ENCODE data around the gene POC1A.
A peak's percentile ranks its signal among the peaks of the same experiment; 100 is the strongest.
"Not testable (repeated sequence)": the region's sequence is repeated elsewhere in the genome, so short reads cannot be mapped to it uniquely, and the experiment has no call there.

The POC1A gene

DNA sequence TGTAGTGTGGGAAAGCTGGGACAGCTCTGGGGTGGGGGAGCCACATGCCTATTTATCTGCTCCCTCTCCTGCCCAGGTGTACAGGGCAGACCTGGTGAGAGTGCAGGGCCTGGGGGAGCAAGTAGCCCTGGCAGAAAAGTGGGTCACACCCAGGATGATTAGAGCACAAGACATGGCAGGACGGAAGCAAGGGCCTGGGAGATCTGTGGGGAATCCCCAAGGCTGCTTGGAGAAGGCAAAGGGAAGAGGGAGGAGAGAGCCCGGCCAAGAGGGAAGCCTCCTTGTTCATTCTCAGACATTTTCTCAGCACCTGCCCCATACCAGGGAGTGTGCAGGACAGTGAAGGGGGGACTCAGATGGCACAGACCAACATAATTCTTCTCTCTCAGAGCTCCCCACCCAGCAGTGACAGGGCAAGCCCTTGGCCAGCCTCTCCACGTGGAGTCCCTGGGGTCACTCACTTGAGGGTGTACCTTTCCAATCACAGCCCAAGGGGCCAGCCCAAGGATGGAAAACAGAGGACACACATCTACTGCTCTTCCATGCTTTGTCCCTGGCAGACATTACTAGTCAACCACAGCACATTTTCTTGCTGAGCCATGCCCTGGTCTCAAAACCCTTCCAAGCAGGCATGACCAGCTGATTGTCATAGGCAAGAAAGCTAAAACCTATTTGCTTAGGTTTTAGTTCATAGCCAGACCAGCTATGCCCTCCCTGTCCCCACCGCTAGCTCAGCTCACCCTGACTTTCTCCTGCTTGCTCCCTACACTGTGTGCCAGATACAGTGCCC, 92.9 kb downstream of the POC1A start:
- no peak for DNase-seq

DNA sequence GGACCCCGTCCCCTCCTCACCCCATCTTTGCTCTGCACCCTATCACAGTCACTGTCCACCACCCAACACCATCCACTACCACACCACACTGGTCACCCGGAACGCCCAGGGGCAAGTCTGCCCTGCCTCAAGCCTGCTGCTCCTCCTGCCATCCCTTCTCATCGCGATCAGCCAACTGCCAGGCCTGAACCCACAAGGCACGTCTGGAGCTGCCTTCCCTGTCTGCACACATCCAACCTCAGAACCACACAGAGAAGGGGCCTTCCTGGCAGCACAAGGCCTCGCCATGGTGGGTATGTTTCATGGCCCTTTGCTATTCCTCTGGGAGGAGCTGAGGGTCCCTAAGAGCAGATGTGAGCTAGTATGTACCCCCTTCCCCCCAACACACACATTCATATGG, 94.4 kb downstream of the POC1A start:
- DNase-seq: no peak

DNA sequence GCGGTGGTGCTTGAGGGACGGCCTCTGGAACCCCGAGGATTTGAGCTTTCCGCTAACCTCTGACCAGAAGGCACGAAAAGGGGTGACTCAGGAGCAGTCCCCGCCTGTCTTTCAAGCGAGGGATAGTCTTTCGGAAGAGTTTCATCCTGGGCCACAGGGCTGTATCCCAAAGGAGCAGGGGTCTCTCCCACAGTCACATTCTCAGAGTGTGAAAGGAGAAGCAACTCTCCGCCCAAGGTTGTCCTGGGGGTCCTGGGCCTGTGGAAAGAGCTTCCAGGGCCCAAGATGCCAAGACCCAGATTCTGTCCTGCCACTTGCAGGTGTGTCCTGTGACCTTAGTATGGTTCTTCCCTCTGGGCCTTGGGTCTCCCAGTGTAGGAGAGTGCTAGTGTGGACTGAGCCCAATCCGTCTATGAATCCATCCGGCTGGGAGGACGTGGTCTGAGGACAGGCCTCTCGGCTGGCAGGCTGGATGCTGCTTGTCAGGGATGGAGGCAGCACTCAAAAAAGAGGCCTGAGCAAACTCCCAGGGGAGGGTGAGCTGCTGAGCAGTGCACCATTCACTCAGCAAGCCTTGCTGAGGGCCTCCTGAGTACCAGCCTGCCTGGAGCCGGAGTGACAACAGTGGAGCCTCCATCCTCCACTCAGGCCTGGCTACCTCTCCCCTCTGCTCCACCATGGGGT, 96.3 kb downstream of the POC1A start:
- no peak for DNase-seq

DNA sequence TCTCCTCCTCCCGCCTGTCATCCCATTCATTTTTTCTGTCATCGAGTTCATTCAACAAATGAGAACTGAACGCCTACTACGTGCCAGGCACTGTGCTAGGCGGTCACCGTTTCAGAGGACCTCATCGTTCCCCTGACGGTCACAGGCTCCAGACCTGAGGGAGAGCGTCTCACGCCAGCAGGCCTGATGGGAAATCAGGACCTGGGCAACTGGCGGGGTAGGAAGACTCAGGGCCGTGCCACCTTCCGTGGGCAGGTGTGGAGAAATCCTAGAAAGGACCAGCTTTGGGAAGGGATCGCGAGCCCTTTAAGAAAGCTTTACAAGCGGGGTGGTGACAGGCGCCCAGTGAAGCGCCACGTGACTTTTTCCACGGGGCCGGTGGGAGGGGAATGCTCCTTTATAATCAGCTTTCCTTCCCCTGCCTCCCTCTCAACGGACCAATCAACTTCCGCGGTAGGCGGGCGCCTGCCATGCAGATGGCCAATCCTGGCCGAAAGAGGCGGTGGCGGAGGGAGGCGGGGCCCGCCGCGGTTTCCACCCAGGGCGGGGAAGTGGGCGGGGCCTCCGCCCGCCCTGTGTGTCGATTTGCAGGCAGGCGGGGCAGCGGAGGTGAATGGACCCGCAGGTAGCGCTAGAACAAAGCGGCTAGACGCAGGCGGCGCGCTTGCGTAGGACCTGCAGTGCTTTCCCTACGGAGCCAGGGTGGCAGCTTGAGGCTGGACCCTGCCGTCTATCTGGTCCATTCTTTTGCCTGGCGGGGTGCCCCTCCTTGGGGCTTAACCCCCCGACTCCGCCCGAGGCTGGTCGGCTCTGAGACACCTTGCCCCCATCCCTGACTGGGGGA, 97.0 kb downstream of the POC1A start:
- DNase-seq: peak; percentile 100

DNA sequence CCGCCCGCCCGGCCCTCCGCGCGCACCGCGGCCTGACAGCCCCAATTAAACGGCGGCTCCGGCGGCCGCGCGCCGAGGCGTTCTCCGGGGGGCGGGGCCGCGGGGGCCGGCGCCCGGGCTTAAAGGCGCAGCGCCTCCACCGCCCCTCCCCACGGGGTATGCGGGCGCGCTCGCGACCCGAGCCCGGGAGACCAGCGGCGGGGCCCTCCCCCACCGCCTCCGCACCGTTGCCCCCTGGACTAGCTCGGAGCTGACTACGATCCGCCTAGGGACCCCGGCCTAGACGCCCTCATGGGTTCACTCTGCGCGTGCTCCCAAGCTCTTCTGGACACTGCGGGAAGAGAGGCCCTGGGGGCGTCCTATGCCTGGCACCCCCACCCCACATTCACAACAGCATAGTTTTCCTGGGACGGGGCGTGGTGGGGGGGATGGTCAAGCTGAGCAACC, 97.7 kb downstream of the POC1A start, which contains the start of gene DUSP7:
TSS of gene DUSP7 (minus strand) at position 51 of the 447 bp plus-strand sequence. CDS start 205 bp downstream, outside the sequence.
- DNase-seq: peak; percentile 84

DNA sequence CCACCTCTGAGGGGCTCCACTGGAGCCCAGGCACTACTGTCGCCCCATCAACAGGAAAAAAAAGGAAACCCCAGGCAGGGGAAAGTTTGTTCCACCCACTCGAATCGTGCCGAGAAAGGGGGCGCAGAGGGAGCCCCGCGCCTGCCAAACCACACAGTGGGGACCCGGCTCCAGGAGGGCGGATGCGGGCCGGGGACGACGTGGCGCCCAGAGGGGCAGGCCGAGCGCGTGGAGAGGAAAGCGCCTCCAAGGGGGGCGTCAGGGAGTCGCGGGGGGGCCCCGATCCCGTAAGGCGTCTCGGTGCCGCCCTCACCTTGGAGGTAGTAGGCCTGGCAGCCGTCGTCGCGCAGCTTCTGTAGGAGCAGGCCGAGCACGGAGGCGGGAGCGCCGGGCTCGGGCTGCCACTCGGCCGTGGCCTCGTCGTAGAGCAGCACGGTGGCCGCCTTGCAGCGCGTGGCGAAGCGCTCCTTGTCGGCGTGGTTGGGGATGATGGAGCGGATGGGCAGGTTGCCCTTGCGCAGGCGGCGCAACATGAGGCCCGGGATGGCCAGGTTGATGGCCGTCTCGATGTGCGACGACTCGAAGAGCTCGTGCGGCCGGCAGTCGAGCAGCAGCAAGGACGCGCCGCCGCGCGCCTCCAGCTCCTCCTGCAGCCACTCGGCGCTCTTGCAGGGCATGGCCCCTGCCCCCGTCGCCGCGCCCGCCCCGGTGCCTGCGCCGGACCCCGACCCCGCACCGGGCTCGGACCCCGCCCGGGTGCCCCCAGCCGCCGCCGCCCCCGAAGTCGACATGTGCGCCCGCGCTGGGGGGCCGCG, 98.5 kb downstream of the POC1A start:
- peak; percentile 58 for DNase-seq

DNA sequence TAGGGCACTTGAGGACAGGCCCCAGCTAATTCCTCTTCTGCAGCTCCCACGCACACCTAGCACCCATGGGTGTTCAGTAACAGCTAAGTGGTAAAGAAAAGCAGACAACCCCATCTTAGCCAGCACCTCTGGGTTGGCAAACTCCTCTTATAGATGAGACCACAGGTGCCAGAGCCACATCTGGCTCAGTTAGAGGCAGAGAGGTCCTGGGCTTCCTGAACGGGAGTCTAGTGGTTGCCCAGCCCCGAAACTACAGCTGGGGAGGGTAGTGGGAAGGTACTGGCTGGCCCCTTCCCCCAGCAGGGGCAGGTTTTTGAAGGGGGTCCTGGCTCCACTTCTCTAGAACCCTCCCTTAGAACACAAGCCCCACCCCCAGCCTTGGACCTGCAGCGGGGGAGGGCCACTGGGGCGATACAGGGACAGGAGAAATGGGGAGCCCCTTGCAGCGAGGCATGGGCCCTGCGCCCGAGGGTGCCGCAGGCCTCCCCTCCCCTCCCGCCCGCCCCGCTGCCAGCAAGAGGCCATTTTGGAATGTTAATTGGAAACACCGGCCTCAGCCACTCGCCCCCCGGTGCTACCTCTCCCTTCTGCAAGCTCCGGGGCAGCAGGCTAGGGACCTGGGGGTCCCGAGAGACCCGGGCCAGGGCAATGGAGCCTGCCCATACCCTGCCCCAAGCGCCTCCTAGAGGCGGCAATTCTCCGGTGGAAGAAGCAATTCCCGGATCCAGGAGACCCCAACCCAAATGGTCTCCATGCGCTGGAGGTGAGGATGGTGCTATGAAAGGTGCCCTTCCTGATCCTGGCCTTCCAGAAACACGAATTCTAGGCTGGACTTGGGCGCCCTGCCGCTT, 99.3 kb downstream of the POC1A start:
- peak; percentile 29 for DNase-seq

DNA sequence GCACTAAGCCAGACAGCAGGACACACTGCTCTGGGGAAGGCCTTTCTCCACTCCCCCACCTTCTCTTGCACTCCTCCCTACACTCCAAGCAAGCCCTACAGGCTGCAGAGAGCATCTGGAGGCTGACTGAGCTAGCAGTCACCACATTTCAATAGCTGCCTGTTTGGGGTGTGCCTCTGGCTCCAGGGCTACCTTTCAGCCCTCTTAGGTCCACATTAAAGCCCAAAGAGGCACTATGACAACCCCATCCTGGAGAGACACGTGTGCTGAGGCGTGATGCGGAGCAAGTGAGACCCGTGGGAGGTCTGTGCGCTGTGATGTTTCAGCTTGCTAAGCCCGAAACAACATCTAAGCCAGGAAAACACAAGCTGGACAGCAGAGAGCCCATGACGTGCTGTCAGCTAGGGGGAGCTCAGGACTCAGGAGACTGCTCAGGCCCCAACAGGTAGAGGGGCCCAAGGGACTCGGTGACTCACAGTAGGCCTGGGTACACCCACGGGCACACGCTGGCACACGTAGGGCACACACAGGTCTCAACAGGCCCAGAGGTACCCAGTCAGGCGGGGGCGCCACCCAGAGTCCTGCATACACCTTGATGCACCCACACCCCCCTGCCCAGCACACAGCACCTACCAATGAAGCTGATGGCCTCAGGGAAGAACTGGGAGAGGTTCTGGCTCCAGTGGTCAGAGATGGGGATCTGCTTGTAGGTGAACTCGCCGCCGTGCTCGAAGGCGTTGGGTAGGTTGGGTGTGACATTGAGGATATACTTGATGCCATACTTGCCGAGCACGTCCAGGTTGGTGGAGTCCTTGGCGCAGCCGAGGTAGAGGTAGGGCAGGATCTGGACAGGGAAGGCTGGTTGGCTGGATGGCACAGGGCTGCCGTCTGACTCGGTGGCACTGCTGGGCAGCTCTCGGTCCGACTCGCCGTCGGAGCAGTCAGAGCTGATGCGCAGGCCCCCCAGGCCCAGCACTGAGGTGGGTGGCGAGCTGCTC, 100.6 kb downstream of the POC1A start:
- peak; percentile 65 for DNase-seq

DNA sequence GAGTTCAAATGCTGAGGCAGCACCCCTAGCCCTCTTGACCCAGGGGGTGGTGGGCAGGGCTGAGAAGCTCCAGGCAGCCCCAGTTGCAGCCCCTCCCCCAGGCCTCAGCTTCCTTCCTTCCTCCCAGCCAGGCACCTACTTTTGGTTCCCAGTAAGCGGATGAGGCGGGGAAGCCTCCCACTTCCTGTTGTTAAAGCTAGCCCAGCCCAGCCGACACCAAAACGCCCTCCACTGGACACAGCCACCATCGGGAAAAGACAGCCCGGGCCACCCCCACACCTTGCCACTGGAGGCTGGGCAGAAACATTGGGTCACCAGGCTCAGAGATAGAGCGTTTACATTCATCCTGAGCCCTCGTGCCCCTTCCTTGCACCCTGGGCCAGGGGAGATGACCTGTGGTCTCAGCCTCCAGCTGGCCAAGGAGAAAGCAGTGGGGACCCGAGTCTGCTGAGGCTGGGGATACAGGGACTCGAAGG, 101.4 kb downstream of the POC1A start:
- DNase-seq: peak; percentile 61

DNA sequence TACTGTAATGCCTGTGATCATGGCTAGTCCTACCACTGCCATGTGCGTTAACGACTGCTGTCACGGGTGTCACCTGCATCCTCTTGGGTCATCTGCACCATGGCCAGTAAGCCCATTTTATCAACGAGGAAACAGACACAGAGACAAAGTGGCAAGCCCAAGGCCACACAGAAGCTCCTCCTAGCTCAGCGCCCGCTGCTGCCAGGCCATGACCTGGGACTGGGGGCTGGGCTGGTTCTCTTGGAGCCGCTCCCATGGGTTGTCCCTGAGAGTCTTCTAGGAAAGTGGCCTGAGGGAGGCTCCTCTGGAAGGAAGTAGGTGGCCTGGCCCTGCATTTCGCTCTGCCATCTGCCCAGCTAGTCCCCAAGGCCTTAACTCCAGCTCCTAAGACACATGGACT, 102.8 kb downstream of the POC1A start:
- DNase-seq: no peak

DNA sequence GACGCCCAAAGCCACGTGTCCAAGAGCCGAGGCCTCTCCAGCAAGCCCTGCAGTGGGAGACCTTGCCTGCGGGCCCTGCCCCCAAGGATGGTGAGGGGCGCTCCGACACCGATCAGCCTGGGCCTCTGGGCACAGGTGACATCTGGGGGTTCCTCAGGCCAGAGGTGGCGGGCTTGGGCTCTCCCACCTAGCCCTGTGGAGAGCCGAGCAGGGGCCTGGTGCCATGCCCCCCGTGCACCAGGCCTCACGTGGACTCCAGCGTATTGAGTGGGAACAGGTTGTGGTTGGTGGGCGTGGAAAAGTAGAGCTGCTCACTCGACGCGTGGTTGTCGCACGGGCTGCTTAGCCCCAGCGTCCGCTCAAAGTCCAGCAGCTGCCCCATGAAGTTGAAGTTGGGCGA, 103.7 kb downstream of the POC1A start:
- DNase-seq: no peak

DNA sequence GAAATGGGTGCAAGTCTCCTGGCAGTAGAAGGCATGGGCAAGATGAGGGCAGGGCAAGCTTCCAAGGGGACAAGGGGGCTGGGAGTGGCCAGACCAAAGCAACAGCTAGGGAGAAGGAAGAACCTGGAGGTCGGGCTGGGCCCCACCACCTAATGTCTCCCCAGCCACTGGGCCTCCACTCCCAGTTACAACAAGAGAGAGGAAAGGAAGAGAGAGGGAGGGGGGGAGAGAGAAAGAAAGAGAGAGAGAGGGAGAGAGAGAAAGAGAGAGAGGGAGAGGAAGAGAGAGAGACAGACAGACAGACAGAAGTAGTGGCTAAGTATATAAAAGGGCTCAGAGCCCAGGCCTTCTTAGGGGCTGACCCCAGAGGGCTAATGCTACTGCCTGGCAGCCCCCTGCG, 104.7 kb downstream of the POC1A start:
- DNase-seq: no peak

DNA sequence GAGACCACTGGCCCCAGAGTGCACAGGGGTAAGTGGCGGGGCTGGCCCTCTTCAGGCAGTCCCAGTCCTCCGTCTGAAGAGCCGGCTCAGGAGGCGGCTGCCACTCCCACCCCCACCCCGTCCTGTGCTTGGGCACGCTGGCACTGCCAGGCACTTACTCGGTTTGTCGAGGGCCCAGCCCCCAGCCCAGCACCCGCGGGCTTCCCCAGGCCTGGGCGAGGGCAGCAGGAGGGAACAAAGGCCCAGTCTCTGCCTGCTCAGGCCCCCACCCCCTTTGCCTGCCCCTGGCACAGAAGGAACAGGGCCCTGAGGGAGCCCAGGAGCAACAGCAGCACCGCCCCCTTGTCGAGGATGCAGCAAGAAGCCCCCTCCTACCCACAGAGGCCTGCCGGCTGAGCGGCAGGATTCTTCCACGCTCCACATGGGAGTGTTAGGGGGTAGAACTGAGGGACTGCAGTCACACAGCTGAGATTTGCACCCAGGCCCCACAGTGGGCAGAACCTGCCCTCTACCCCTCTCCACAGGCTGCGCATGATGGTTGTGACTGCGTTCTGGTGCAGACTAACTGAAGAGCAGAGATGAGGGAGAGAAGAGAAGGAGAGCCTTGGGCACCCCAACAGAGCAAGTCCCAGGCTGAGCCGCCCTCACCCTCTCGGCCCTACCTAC, 106.8 kb downstream of the POC1A start:
- no peak for DNase-seq

DNA sequence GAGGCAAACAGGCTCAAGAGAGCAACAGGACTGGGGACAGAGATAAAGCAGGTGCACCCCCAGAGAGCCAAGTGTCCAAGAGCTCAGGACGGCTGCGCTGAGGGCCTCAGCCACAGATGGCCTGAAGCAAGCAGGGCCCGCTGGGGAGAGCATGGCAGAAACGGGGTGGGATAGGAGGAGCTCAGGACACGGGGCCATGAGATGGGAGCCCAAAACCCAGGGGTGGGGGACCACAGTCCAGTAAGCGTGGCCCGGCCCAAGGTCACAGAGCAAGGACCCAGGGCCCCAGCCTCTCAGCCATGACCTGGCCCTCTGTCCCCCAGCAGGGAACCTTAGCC, 107.4 kb downstream of the POC1A start:
- DNase-seq: no peak

DNA sequence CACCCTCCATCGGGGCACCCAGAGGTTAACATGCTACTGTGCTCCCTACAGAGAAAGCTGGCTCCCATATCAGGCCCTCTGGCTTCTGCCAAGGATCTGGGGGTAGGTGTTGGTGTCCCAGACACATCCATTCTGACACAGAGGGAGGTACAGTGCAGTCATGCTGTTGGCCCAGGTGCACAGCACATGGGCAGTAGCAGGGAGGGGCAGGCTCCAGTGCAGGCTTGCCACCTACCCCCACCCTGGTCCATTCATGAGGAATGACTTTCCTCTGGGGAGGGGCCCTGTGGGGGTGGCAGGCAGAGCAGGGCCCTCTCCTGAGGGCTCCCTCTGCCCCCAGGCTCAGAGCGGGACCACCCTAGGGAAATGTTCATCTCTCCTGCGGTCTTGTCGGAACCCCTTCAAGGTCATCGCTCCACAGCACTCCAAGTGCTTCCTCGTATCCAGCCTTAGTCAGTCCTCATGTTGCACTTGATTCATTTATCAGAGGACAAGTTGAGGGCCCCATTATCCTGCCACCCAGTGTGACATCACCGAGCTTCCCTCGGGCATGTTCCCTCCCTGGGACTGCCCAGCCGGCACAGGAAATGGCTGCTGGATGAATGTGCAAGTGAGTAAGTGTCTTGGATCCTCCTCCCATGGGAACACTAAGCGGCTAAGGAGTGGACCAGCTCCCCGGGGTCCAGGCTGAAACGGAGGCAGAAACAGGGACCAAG, 107.9 kb downstream of the POC1A start:
- no peak for DNase-seq

DNA sequence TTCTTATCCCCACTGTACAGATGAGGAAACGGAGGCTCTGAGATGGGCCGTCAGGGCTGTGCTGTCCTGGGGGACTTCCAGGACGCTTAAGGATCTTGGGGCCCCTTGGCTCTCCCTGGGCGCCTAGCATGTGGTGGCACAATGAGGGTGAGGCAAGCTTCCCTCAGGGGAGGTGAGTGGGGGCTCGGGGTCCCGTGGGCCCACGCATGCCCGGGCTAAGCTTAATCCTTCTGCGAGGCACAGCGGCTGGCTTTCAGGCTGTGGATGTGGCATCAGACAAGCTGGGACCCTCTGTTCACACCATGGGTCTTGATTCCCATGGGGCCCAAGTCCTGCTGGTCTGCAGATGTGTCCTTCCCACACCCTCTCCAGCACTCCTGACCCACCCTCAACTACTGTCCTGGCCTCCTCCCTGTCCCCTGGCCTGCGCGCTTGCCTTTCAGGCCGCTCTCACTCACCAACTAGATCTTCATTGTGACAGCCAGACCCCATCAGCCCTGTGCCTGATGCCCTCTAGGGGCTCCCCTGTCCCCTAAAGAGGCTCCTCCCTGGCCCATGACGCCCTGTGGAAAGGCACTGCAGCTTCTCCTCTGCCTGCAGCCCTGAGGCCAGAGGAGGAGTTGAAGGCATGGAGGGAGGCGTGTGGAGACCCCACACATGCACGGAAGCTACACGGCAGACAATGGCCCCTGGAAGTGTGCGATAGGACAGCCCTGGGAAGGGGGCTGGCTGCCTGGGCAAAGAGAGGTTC, 109.2 kb downstream of the POC1A start:
- no peak for DNase-seq

DNA sequence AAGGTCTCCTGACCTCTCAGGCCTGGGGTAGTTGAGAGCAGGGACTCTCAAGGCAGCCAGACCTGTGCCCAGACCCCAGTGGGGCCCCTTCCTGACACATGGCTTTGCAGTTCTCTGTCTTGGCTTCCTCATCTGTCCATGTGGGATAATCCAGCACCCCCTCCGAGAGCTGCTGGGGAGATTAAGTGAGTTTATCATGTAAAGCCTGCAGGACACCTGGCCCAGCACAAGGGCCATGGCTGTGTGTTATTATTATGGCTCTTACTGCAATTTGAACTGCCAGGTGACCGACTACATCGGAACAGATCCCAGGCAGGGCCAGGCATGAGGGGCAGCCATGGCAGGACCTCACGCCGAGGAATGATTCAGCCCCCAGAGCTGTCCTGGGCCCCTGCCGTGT, 110.5 kb downstream of the POC1A start:
- DNase-seq: no peak

DNA sequence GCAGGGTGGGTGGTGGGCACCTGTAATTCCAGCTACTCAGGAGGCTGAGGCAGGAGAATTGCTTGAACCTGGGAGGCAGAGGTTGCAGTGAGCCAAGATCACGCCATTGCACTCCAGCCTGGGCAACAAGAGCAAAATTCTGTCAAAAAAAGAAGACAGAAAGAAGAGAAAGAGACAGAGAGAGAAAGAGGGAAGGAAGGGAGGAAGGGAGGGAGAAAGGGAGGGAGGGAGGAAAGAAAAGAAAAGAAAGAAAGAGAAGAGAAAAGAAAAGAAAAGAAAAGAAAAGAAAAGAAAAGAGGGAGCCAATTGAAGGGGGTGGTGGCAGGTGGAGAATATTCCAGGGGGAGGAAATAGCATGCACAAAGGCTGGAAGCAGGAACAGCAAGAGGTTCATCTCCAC, 111.2 kb downstream of the POC1A start:
- not testable (repeated sequence) for DNase-seq

Measured in stimulated activated CD4-positive, alpha-beta T cell treated with anti-CD3 and anti-CD28 coated beads, Interleukin-15, amount 100 ng/mL, for 24 hours (primary cell).